Ureter (tissue), 1 donor: ENCODE data around the gene VEGFB. TPM values are rescaled to one million over a fixed set of nuclear protein-coding genes. Genes with fewer than 3 reads are reported as not detected.

Experiments used
- DNase-seq: peaks from one replicate; pipeline ENCODE4 v3.0.0-alpha.2; 2020; ENCODE audit warnings: low spot score
- total RNA-seq: library from RNA; stranded (reverse); gene quantifications from one replicate; pipeline ENCODE4 v1.2.4, GENCODE V29; 2023
- donor health status: DM: yes; HTN: yes; CAD: no.

Gene VEGFB
- total RNA-seq, 1 donor from 2014 or later = 51.6 TPM

- DNase-seq = no peak
Measured at GRCh38 chr11:64211181-64211872, 23.1 kb upstream of the VEGFB start.

- no peak for DNase-seq
Measured at GRCh38 chr11:64216879-64217278, 17.5 kb upstream of the VEGFB start.

DNA sequence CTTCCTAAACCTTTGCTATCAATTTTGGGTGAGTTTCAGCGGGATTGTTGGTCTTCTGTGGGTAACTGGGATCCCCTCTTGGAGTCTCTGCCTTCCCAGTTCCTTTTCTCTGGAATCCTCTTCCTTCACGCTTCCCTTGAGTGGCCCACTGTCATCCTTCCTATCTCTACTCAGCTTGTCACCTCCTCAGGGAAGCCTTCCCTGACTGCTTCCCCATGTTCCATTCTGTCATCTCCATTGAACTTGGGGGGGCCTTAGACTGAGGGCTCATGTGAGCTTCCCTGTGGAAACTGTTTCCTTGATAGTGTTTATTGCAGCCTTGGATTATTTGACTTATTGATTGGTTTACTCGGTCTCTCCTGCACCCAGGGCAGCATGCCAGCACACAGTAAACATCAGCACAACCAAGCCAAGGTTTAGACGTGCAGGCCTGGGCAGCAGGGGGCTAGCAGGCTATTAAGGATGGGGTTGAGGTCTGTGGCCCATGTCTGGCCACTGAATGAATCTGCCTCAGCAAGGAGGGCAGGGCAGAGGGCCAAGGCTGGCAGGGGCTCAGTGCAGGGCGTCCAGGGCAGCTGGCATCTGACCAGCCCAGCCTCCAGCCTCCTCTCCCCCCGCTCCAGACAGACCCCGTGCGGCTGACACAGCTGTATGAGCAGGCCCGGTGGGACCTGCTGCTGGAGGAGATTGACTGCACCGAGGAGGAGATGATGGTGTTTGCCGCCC, 15.6 kb upstream of the VEGFB start:
- no peak for DNase-seq

GRCh38 chr11:64219354-64219684, 15.1 kb upstream of the VEGFB start:
- DNase-seq = no peak

DNA sequence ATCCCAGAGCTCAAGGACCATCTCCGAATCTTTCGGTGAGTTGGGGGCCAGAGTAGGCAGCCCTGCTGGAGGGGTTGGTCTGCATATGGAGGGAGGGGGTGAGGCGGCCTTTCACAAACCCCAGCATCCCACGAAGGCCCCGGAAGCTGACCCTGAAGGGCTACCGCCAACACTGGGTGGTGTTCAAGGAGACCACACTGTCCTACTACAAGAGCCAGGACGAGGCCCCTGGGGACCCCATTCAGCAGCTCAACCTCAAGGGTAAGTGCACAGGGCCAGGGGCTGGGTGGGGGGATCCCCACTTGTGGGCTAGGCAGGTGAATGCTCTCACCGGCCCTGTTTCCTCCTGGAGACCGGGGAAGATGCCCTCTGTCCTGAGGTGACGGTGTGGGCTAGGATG, 14.6 kb upstream of the VEGFB start:
- no peak for DNase-seq

GRCh38 chr11:64220271-64220670, 14.1 kb upstream of the VEGFB start:
- no peak for DNase-seq

DNA sequence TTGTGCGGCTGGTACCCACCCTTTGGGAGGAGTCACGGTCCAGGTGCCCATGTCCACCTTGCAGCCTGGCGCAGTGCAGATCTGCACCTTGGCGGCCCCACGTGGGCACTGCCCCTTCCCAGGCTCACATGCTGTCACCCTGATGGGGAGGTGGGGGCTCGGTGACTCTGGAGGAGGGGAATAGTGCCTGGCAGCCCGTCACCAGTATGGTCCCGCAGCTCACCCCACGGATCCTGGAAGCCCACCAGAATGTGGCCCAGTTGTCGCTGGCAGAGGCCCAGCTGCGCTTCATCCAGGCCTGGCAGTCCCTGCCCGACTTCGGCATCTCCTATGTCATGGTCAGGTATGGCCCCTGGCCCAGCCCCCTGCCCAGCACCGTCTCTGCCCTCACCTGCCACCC, 13.6 kb upstream of the VEGFB start:
- DNase-seq = no peak

GRCh38 chr11:64222651-64223000, 11.8 kb upstream of the VEGFB start:
- DNase-seq = no peak

- no peak for DNase-seq
Measured at GRCh38 chr11:64223001-64223651, 11.3 kb upstream of the VEGFB start.

DNA sequence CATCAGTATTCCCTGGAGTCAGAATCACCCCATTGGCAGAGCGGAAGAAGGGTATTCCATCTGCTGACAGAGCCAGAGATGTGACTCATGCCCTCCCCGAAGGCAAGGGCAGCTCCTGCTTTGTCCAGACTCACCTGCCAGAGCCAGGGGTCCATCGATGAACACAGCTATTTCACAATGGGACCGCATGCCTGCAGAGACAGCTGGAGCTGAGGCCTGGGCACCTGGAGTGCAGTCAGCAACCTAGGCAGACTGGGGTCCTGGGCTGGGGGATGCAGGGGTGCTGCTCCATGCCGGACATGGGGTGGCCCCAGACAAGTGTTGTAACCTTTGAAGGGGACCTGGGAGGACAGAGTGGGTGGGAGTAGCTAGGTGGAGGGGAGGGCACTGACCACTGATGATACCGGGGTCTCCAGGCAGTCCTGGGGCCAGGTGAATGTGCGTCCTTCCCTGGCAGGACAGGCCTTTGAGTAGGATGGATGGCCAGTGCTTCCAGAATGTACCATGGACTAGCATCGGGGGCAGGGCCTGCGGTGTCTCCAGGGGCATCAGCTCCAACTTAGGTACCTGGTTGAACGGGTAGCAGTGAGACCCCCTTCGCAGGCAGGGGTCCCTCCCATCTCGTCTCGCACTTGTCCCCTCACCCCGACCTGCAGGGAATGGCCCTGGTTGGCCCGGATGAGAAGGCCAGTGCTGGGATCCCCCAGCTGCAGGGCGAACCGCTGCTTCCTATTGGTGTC, 10.1 kb upstream of the VEGFB start:
- DNase-seq = no peak

- peak; percentile 45 for DNase-seq
Measured at GRCh38 chr11:64224891-64225607, 9.3 kb upstream of the VEGFB start.

GRCh38 chr11:64225608-64226506, 8.5 kb upstream of the VEGFB start, which contains the start of the genes NUDT22 and TRPT1:
Gene NUDT22 (plus strand): TSS chr11:64226274. CDS start chr11:64226653, 379 bp downstream.
Gene TRPT1 (minus strand): TSS chr11:64226186. CDS start chr11:64225860, 326 bp downstream.
- DNase-seq = peak; percentile 95

GRCh38 chr11:64226507-64227051, 7.8 kb upstream of the VEGFB start:
- DNase-seq = peak; percentile 71

- DNase-seq = peak; percentile 41
Measured at GRCh38 chr11:64227405-64227956, 6.9 kb upstream of the VEGFB start.

- peak; percentile 43 for DNase-seq
Measured at GRCh38 chr11:64229090-64229743, 5.2 kb upstream of the VEGFB start.

- DNase-seq = peak; percentile 45
Measured at GRCh38 chr11:64229744-64230170, 4.6 kb upstream of the VEGFB start.

- DNase-seq = peak; percentile 94
Measured at GRCh38 chr11:64230171-64230984, 4.0 kb upstream of the VEGFB start, which contains the start of gene DNAJC4. Gene DNAJC4 (plus strand): TSS chr11:64230548. CDS start chr11:64230855, 307 bp downstream.

DNA sequence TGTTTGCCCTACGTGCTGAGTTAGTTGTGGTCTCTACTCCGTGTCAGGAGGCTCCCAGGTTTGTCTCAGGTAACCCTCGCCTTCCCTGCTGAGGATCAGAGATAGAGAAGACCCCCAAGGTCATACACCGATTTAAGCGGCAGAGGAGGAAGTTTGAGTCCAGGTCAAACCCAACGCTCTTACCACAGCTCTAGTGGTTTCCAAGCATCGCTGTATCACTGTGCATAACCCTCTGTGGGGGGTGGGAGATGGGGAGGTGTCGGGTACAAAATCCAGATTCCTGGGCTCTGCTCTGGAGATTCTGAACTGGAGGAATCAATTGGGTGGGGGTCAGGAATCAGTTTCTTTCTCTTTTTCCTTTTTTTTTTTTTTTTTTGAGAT, 3.4 kb upstream of the VEGFB start:
- DNase-seq = peak; percentile 42
